GM18873 (cell line): ENCODE results near the gene SYK.

Experiments used
- ATAC-seq: cut with Tn5 transposase; IDR thresholded peaks from one replicate; pipeline ENCODE4 v1.9.1; 2021; ENCODE audit warnings: mild to moderate bottlenecking, moderate library complexity, moderate number of reproducible peaks; ENCODE audit not compliant: unreplicated experiment, low FRiP score

Gene SYK

DNA sequence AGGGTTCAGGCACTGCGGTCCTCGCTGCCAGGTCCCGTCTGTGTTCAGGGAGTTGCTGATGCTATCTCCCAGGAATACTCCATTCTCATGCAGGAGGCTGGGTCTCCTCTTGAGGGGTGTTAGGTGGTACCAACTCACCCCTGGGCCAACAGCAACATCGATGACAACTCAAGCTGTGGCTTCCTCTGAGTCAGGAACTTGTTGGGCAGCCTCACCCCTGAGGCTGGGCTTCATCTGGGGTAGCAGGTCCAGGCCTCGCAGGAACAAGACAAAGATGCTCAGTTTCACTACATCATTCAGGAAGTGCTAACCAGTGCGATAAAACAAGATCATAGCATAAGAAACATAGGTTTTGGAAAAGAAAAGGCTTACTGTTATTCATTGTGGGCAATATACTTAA, 125.9 kb downstream of the SYK start:
- ATAC-seq: no peak

DNA sequence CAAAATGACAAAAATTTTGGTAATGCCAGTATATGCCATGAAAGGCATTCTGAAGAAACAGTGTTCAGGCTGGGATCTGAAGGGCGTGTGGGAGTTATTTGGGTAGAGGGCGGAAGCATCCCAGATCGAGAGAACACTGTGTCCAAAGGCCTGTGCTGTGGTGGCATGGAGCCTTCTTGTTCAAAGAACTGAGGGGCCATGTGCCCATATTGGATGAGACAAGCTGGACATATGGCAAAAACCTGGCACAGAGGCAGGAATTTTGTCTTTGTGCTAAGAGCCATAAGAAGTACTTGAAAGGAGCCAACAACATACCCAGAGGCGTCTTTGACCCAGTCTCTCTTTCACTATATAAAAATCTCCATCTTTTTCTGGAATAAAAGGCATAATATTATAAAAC, 128.0 kb downstream of the SYK start:
- no peak for ATAC-seq

DNA sequence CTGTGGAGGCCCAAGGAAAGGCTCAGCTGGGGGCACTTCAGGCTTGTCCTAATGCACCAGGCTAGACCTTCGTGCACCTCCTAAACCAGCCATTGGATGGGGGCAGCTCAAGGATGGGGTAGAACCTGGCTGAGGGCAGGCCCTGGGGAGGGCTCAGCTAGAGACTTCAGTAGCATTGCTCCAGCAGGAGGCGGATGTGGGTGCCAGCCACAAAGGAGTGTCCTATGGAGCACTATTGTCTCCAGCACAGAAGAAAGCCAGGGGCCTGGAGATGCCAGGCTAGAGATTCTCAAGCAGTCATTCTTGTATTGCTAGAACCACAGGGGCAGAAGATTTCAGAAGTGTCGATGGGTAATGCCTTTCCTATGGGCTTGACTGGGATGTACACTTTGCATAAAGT, 131.8 kb downstream of the SYK start:
- ATAC-seq: no peak

DNA sequence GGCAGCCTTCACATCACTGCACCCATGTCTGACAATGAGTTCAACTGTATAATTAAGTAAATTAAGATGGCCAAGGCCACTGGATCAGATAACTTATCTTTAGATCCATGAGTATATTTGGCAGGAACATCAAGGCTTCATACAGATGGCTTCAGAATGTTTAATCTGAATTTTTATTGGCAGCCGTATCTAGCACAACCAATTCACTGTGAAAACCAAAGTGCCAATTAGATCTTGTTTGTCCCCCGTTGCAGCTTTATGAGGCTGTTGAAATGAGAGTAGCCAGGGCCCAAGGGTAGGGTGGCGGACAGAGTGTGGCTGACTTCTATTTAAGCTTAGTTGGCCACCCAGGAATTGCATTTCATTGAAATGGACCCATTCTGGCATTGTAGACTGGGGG, 137.7 kb downstream of the SYK start:
- no peak for ATAC-seq

- ATAC-seq: no peak
These were observed 138.7 kb downstream of the SYK start for GRCh38 chr9:90940280-90940679.

- no peak for ATAC-seq
These were observed 140.0 kb downstream of the SYK start for GRCh38 chr9:90941661-90942060.

GRCh38 chr9:90942555-90942954, 140.9 kb downstream of the SYK start:
- no peak for ATAC-seq

GRCh38 chr9:90943341-90943740, 141.7 kb downstream of the SYK start:
- no peak for ATAC-seq

GRCh38 chr9:90945336-90945735, 143.7 kb downstream of the SYK start:
- ATAC-seq: no peak

- no peak for ATAC-seq
These were observed 145.4 kb downstream of the SYK start for GRCh38 chr9:90946982-90947381.
